Nephron progenitor cell (in vitro differentiated cells): ENCODE results near the gene EVC.
A peak's percentile ranks its signal among the peaks of the same experiment; 100 is the strongest.

ENCODE experiments used
- DNase-seq: peaks from one replicate; pipeline ENCODE4 v3.0.0; 2021
- H3K27ac Mint-ChIP-seq: 2 replicates; pipeline ENCODE4 v1.8.0; 2021; ENCODE audit warnings: mild to moderate bottlenecking, moderate library complexity, mixed read lengths
- H3K27me3 Mint-ChIP-seq: 2 replicates; pipeline ENCODE4 v1.8.0; 2021; ENCODE audit warnings: mild to moderate bottlenecking, low read depth, mixed read lengths; ENCODE audit not compliant: poor library complexity
- H3K36me3 Mint-ChIP-seq: 2 replicates; pipeline ENCODE4 v1.8.0; 2021; ENCODE audit warnings: low read depth, mixed read lengths
- H3K4me1 Mint-ChIP-seq: 2 replicates; pipeline ENCODE4 v1.8.0; 2021; ENCODE audit warnings: mixed read lengths
- H3K4me3 Mint-ChIP-seq: 2 replicates; pipeline ENCODE4 v1.8.0; 2021; ENCODE audit warnings: mild to moderate bottlenecking, moderate library complexity, mixed read lengths
- H3K9me3 Mint-ChIP-seq: 2 replicates; pipeline ENCODE4 v1.8.0; 2021; ENCODE audit warnings: mild to moderate bottlenecking, moderate library complexity, mixed read lengths
- TF ChIP-seq, protein P1 (sequence below): fragments of 200-600 bp; sonication (generic); IDR thresholded peaks from 2 replicates; pipeline ENCODE4 v1.5.0; 2021; ENCODE audit warnings: antibody characterized with exemption

Gene EVC

DNA sequence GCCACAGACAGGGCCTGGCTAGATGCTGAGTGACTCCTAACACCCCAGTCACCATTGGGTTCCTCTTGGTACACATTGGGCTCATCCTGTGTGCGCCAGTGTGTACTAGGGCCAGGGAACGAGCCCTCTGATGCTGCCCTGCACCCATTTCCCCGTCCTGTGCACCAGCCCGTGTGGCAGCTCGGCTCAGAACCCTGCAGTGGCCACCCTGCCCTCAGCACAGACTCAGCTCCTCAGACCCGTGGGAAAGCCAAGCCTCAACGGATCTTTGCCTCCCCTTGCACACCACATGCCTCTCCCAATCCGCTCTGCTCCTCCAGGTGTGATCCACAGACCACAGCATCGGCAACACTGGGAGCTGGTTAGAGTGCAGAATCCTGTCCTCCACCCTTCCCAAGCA lies 38.6 kb downstream of the EVC start:
- H3K27me3 Mint-ChIP-seq: peaks cover 6% of the 10 kb centered on the region

GRCh38 chr4:5750052-5750945 lies 39.3 kb downstream of the EVC start:
- no peaks in the 10 kb centered on the region for H3K9me3 Mint-ChIP-seq
- H3K4me1 Mint-ChIP-seq: peaks cover 46% of the 10 kb centered on the region
- peaks cover 39% of the 10 kb centered on the region for H3K36me3 Mint-ChIP-seq
- H3K27me3 Mint-ChIP-seq: peaks cover 6% of the 10 kb centered on the region
- H3K4me3 Mint-ChIP-seq: no peak overlapping the region
- H3K27ac Mint-ChIP-seq: peak overlapping the region; percentile 87
- TF ChIP-seq, protein P1, sequence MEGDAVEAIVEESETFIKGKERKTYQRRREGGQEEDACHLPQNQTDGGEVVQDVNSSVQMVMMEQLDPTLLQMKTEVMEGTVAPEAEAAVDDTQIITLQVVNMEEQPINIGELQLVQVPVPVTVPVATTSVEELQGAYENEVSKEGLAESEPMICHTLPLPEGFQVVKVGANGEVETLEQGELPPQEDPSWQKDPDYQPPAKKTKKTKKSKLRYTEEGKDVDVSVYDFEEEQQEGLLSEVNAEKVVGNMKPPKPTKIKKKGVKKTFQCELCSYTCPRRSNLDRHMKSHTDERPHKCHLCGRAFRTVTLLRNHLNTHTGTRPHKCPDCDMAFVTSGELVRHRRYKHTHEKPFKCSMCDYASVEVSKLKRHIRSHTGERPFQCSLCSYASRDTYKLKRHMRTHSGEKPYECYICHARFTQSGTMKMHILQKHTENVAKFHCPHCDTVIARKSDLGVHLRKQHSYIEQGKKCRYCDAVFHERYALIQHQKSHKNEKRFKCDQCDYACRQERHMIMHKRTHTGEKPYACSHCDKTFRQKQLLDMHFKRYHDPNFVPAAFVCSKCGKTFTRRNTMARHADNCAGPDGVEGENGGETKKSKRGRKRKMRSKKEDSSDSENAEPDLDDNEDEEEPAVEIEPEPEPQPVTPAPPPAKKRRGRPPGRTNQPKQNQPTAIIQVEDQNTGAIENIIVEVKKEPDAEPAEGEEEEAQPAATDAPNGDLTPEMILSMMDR: no peak
- no peak for DNase-seq

More for the DNA sequence above, 38.6 kb downstream of the EVC start:
- Mint-ChIP-seq H3K27ac (peak overlapping the region; percentile 87), H3K4me3 (no peak overlapping the region), H3K9me3 (no peaks in the 10 kb centered on the region), H3K36me3 (peaks cover 36% of the 10 kb centered on the region), H3K4me1 (peaks cover 46% of the 10 kb centered on the region)
- DNase-seq: no peak
- TF ChIP-seq, protein P1: no peak

GRCh38 chr4:5750946-5751665 lies 40.1 kb downstream of the EVC start:
- Mint-ChIP-seq H3K27me3 (peaks cover 4% of the 10 kb centered on the region), H3K4me3 (no peak overlapping the region), H3K9me3 (no peaks in the 10 kb centered on the region), H3K27ac (no peak overlapping the region), H3K4me1 (peaks cover 40% of the 10 kb centered on the region), H3K36me3 (peaks cover 47% of the 10 kb centered on the region)
- TF ChIP-seq, protein P1: no peak
- DNase-seq: no peak

- Mint-ChIP-seq H3K27ac (no peak overlapping the region), H3K9me3 (no peaks in the 10 kb centered on the region), H3K4me3 (no peak overlapping the region), H3K36me3 (peaks cover 53% of the 10 kb centered on the region), H3K4me1 (peaks cover 35% of the 10 kb centered on the region), H3K27me3 (peaks cover 3% of the 10 kb centered on the region)
- no peak for DNase-seq
- TF ChIP-seq, protein P1: no peak
Measured at GRCh38 chr4:5751666-5752375, 40.8 kb downstream of the EVC start.

DNA sequence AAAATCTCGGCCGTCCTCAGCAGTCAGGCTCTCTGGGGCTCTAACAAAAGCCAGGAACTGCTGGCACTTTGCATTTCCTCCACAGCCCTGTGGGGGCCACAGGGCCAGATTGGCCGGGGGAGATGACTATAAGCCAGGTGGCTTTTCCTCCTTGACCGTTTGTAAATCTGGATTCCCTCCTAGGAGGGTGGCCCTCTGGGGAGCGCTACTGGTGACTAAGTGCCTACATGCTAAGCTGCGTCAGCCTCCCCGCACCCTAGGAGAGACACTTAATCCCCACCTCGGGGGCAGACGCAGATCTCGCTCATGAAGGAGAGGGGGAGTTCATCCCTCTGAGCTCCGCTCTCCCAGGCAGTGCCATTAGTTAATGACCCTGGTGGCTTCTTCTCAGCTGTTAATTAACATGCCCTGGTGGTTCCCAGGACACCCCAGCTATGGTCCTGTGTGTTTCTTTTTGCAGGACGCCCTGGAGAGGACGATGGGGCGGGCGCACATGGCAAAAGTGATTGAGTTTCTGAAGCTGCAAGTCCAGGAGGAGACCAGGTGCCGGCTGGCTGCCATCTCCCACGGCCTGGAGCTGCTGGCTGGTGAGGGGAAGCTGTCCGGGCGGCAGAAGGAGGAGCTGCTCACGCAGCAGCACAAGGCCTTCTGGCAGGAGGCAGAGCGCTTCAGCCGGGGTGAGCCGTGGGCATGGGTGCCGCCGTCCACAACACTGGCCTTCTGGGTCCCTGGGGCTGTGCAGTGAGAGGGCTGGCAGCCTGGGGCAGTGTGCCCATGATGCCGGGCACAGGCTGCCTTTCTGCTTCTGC lies 41.6 kb downstream of the EVC start:
- peaks cover 60% of the 10 kb centered on the region for H3K36me3 Mint-ChIP-seq
- peaks cover 30% of the 10 kb centered on the region for H3K4me1 Mint-ChIP-seq
- no peak overlapping the region for H3K27ac Mint-ChIP-seq
- no peaks in the 10 kb centered on the region for H3K9me3 Mint-ChIP-seq
- DNase-seq: peak; percentile 23
- peaks cover 7% of the 10 kb centered on the region for H3K27me3 Mint-ChIP-seq
- no peak overlapping the region for H3K4me3 Mint-ChIP-seq
- TF ChIP-seq, protein P1: no peak
